Activated B cell treated with CpG ODN at 0.5 μM for 24 hours (primary cell): ENCODE data around the gene KCP. TPM values are rescaled to one million over a fixed set of nuclear protein-coding genes. Genes with fewer than 3 reads are reported as not detected.

ENCODE experiments used
- ATAC-seq: fragments of 200-7000 bp; cut with Tn5 transposase; one replicate; pipeline ENCODE4 v1.10.0; 2021; ENCODE audit warnings: low read depth, mild to moderate bottlenecking, moderate library complexity
- CTCF ChIA-PET: fragments of 350-600 bp; sonication (Branson Sonifier 250); formaldehyde crosslinking; loops from one replicate; lab custom pipeline; 2021; ENCODE audit warnings: antibody characterized with exemption; lab: Charles Lee
- POLR2A ChIA-PET: fragments of 350-600 bp; sonication (Branson Sonifier 250); formaldehyde crosslinking; loops from one replicate; lab custom pipeline; 2021; ENCODE audit warnings: antibody characterized with exemption; lab: Charles Lee
- DNase-seq: peaks from one replicate; pipeline ENCODE4 v3.0.0; 2022
- H3K27ac Mint-ChIP-seq: one replicate; pipeline ENCODE4 v1.8.0; 2020; ENCODE audit warnings: mixed read lengths
- H3K27me3 Mint-ChIP-seq: one replicate; pipeline ENCODE4 v1.8.0; 2021; ENCODE audit warnings: mixed read lengths
- H3K36me3 Mint-ChIP-seq: one replicate; pipeline ENCODE4 v1.8.0; 2021; ENCODE audit warnings: low read depth, mixed read lengths
- H3K4me1 Mint-ChIP-seq: one replicate; pipeline ENCODE4 v1.8.0; 2021; ENCODE audit warnings: mixed read lengths
- H3K4me3 Mint-ChIP-seq: one replicate; pipeline ENCODE4 v1.8.0; 2020; ENCODE audit warnings: mild to moderate bottlenecking, mixed read lengths
- H3K9me3 Mint-ChIP-seq: one replicate; pipeline ENCODE4 v1.8.0; 2020; ENCODE audit warnings: mixed read lengths
- CTCF ChIP-seq: fragments of 200-600 bp; IDR thresholded peaks from one replicate; pipeline ENCODE4 v1.8.0; 2022; ENCODE audit warnings: antibody characterized with exemption, mild to moderate bottlenecking
- intact Hi-C: fragments of 100-400 bp; cut with micrococcal nuclease; formaldehyde crosslinking; loops from one replicate; pipeline ENCODE4 v1.15.1; 2024
- total RNA-seq: library from RNA; stranded (reverse); gene quantifications from 2 replicates; pipeline ENCODE4 v1.2.3, GENCODE V29; 2022

KCP gene
- total RNA-seq, 1 donor from 2014 or later = 4.1 TPM

GRCh38 chr7:128879461-128879938 lies 31.0 kb downstream of the KCP start:
- POLR2A ChIA-PET = no interaction called here
- Mint-ChIP-seq H3K4me3 (no peak overlapping the region), H3K27me3 (no peaks in the 10 kb centered on the region), H3K4me1 (peaks cover 3% of the 10 kb centered on the region), H3K27ac (no peak overlapping the region), H3K36me3 (no peaks in the 10 kb centered on the region), H3K9me3 (no peaks in the 10 kb centered on the region)
- intact Hi-C loops = no loop called here
- CTCF ChIA-PET = no interaction called here
- DNase-seq (no peak), ATAC-seq (no peak)
- TF ChIP-seq CTCF = no peak

GRCh38 chr7:128878226-128879105 lies 32.0 kb downstream of the KCP start:
- Mint-ChIP-seq H3K9me3 (no peaks in the 10 kb centered on the region), H3K36me3 (no peaks in the 10 kb centered on the region), H3K4me1 (peaks cover under 1% of the 10 kb centered on the region), H3K4me3 (no peak overlapping the region), H3K27ac (no peak overlapping the region), H3K27me3 (no peaks in the 10 kb centered on the region)
- TF ChIP-seq CTCF = no peak
- ATAC-seq (no peak), DNase-seq (no peak)
- intact Hi-C loops = no loop called here
- CTCF ChIA-PET = no interaction called here
- POLR2A ChIA-PET = no interaction called here

GRCh38 chr7:128877756-128878120 lies 32.8 kb downstream of the KCP start:
- ChIA-PET CTCF (no interaction called here), POLR2A (no interaction called here)
- no peak for ATAC-seq
- DNase-seq = no peak
- Mint-ChIP-seq H3K9me3 (no peaks in the 10 kb centered on the region), H3K4me1 (no peaks in the 10 kb centered on the region), H3K27ac (no peak overlapping the region), H3K36me3 (no peaks in the 10 kb centered on the region), H3K27me3 (no peaks in the 10 kb centered on the region), H3K4me3 (no peak overlapping the region)
- TF ChIP-seq CTCF = no peak
- intact Hi-C loops = no loop called here

- POLR2A ChIA-PET = no interaction called here
- no peaks in the 10 kb centered on the region for H3K9me3 Mint-ChIP-seq
- DNase-seq (no peak), ATAC-seq (no peak)
- no peak overlapping the region for H3K4me3 Mint-ChIP-seq
- no peak for TF ChIP-seq CTCF
- no peaks in the 10 kb centered on the region for H3K27me3 Mint-ChIP-seq
- no peaks in the 10 kb centered on the region for H3K36me3 Mint-ChIP-seq
- intact Hi-C loops = no loop called here
- no peak overlapping the region for H3K27ac Mint-ChIP-seq
- CTCF ChIA-PET = no interaction called here
- H3K4me1 Mint-ChIP-seq = no peaks in the 10 kb centered on the region
Observed at GRCh38 chr7:128876978-128877755, 33.3 kb downstream of the KCP start.

- Mint-ChIP-seq H3K27ac (no peak overlapping the region), H3K9me3 (no peaks in the 10 kb centered on the region), H3K4me3 (no peak overlapping the region), H3K27me3 (no peaks in the 10 kb centered on the region), H3K36me3 (no peaks in the 10 kb centered on the region), H3K4me1 (no peaks in the 10 kb centered on the region)
- DNase-seq (no peak), ATAC-seq (no peak)
- CTCF ChIA-PET = no interaction called here
- POLR2A ChIA-PET = no interaction called here
- no peak for TF ChIP-seq CTCF
- intact Hi-C loops = no loop called here
Observed at GRCh38 chr7:128876586-128876977, 33.9 kb downstream of the KCP start.
